Vagina (tissue), 2 donors: ENCODE results near the gene TNFRSF13B.

Source experiments
- CTCF ChIP-seq, 3 experiments: fragments of 450-650 bp in 2 of 3; fragments of 200-600 bp in 1 of 3; sonication (generic) in 1 of 3; IDR thresholded peaks; one replicate each; pipeline ENCODE4 v1.5.1; 2017 to 2019; ENCODE audit warnings: antibody characterized with exemption in 3 of 3, mild to moderate bottlenecking in 2 of 3, moderate library complexity in 2 of 3
- POLR2A ChIP-seq, 2 donors: fragments of 450-650 bp; IDR thresholded peaks; one replicate each; pipeline ENCODE4 v1.6.1; 2017; ENCODE audit warnings: antibody characterized with exemption in 2 of 2, mild to moderate bottlenecking in 2 of 2, moderate library complexity in 2 of 2
- POLR2AphosphoS5 ChIP-seq, 2 donors: sonication (generic); formaldehyde crosslinking; IDR thresholded peaks; one replicate each; pipeline ENCODE4 v1.9.0; 2017; ENCODE audit warnings: antibody characterized with exemption in 2 of 2, mild to moderate bottlenecking in 2 of 2, low read depth in 1 of 2; ENCODE audit not compliant: insufficient read depth in 1 of 2

DNA sequence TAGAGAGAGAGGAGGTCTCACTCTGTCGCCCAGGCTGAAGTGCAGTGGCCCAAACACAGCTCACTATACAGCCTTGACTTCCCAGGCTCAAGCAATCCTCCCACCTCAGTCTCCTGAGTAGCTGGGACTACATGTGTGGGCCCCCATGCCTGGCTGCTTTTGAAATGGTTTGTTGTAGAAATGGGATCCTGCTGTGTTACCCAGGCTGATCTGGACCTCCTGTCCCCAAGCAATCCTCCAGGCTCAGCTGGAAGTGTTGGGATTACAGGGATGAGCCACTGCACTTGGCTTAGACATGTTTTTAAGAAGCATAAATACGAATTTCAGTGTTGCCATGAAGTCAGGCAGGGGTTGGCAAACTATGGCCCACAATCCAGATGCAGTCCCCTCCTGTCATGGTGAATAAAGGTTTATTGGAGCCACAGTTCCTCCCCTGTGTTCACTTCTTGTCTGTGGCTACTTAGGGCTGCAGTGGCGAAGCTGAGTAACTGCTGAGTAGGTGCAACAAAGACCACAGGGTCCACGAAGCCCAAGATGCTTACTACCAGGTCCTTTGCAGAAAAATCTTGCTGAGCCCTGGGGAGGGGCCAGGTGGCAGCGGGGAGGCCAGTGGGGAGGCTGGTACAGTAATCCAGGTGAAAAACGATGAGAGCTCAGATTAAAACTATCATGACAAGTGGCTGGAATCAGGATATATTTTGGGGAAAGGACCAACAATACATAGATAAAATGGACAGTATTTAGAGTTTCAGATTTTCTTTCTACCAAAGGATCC is 35.2 kb downstream of the TNFRSF13B start:
- no peak for TF ChIP-seq CTCF (IDR thresholded peaks at IDR 0.05)
- no peak for TF ChIP-seq POLR2AphosphoS5 (IDR thresholded peaks at IDR 0.05; ENCODE audit: insufficient read depth in 1 of 2, low read depth in 1 of 2)
- no peak for TF ChIP-seq POLR2A (IDR thresholded peaks at IDR 0.05)
